HG03139 (cell line): ENCODE data around the gene CAMKK2.
"Not testable (repeated sequence)": the region's sequence is repeated elsewhere in the genome, so short reads cannot be mapped to it uniquely, and the experiment has no call there.

Experiments used
- ATAC-seq: cut with Tn5 transposase; IDR thresholded peaks from one replicate; pipeline ENCODE4 v1.9.1; 2021; ENCODE audit not compliant: unreplicated experiment

CAMKK2 gene

GRCh38 chr12:121299662-121300061 lies 3.2 kb upstream of the CAMKK2 start:
- ATAC-seq, result no peak

GRCh38 chr12:121298411-121298810 lies 1.9 kb upstream of the CAMKK2 start:
- not testable (repeated sequence) for ATAC-seq

GRCh38 chr12:121297435-121297991 lies 1.0 kb upstream of the CAMKK2 start:
- ATAC-seq, result no peak

- peak; percentile 18 for ATAC-seq
These were observed 527 bp downstream of the CAMKK2 start for GRCh38 chr12:121295746-121296617.

GRCh38 chr12:121295116-121295745 lies 1.3 kb downstream of the CAMKK2 start:
- ATAC-seq, result no peak

- no peak for ATAC-seq
These were observed 2.2 kb downstream of the CAMKK2 start for GRCh38 chr12:121294151-121294889.

GRCh38 chr12:121293603-121294002 lies 2.9 kb downstream of the CAMKK2 start:
- no peak for ATAC-seq

- ATAC-seq, result no peak
These were observed 6.1 kb downstream of the CAMKK2 start for GRCh38 chr12:121290410-121290809.

GRCh38 chr12:121289962-121290361 lies 6.5 kb downstream of the CAMKK2 start:
- ATAC-seq, result no peak

GRCh38 chr12:121288986-121289385 lies 7.5 kb downstream of the CAMKK2 start:
- ATAC-seq, result no peak

GRCh38 chr12:121288158-121288845 lies 8.2 kb downstream of the CAMKK2 start:
- no peak for ATAC-seq

- ATAC-seq, result no peak
These were observed 9.1 kb downstream of the CAMKK2 start for GRCh38 chr12:121287267-121287954.

- ATAC-seq, result no peak
These were observed 10.7 kb downstream of the CAMKK2 start for GRCh38 chr12:121285856-121286255.

- ATAC-seq, result no peak
These were observed 11.7 kb downstream of the CAMKK2 start for GRCh38 chr12:121284551-121285390.

- no peak for ATAC-seq
These were observed 12.7 kb downstream of the CAMKK2 start for GRCh38 chr12:121283841-121284240.

GRCh38 chr12:121283388-121283787 lies 13.1 kb downstream of the CAMKK2 start:
- ATAC-seq, result no peak

- ATAC-seq, result not testable (repeated sequence)
These were observed 13.6 kb downstream of the CAMKK2 start for GRCh38 chr12:121282910-121283309.

GRCh38 chr12:121282072-121282742 lies 14.3 kb downstream of the CAMKK2 start:
- ATAC-seq, result no peak

GRCh38 chr12:121281116-121281515 lies 15.4 kb downstream of the CAMKK2 start:
- ATAC-seq, result not testable (repeated sequence)
